ENCODE measurements around the gene MAPK1.
"Not testable (repeated sequence)": the region's sequence is repeated elsewhere in the genome, so short reads cannot be mapped to it uniquely, and the experiment has no call there.

Gene MAPK1

DNA sequence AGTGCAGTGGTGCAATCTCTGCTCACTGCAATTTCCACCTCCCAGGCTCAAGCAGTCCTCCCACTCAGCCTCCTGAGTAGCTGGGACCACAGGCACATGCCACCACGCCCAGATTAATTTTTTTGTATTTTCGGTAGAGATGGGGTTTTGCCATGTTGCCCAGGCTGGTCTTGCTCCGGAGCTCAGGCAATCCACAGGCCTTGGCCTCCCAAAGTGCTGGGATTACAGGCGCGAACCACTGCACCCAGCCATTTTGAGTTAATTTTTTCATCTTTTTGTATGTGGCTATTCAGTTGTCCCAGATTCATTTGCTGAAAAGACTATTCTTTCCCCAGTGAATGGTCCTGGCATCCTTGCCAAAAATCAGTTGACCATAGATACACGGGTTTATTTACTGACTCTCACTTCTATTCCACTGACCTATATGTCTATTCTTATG lies 63.6 kb downstream of the MAPK1 start:
- no peak for DNase-seq (ENCODE audit: low read depth)
- TF ChIP-seq, protein P1, sequence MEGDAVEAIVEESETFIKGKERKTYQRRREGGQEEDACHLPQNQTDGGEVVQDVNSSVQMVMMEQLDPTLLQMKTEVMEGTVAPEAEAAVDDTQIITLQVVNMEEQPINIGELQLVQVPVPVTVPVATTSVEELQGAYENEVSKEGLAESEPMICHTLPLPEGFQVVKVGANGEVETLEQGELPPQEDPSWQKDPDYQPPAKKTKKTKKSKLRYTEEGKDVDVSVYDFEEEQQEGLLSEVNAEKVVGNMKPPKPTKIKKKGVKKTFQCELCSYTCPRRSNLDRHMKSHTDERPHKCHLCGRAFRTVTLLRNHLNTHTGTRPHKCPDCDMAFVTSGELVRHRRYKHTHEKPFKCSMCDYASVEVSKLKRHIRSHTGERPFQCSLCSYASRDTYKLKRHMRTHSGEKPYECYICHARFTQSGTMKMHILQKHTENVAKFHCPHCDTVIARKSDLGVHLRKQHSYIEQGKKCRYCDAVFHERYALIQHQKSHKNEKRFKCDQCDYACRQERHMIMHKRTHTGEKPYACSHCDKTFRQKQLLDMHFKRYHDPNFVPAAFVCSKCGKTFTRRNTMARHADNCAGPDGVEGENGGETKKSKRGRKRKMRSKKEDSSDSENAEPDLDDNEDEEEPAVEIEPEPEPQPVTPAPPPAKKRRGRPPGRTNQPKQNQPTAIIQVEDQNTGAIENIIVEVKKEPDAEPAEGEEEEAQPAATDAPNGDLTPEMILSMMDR (IDR thresholded peaks at IDR 0.05; ENCODE audit: low read length, missing control alignments) = no peak
- H3K4me3 ChIP-seq (replicated peaks; ENCODE audit: low read depth, low read length) = no peak overlapping the region

DNA sequence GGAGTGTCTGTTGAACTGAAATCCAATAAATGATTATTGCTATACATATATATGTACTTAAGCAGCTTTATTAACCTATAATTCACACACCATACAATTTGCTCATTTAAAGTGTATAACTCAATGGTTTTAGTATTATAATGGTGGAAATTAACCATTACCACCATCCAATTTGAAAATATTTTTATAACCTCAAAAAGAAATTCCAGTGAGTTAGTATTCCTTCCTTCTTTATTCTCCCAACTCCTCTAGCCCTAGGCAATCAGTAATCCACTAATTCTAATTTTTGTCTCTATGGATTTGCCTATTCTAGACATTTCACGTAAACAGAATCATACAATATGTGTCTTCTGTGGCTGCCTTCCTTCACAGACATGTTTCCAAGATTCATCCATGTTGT lies 64.8 kb downstream of the MAPK1 start:
- H3K4me3 ChIP-seq (replicated peaks; ENCODE audit: low read depth, low read length) = no peak overlapping the region
- DNase-seq (ENCODE audit: low read depth) = no peak
- TF ChIP-seq, protein P1 (IDR thresholded peaks at IDR 0.05; ENCODE audit: low read length, missing control alignments) = no peak

DNA sequence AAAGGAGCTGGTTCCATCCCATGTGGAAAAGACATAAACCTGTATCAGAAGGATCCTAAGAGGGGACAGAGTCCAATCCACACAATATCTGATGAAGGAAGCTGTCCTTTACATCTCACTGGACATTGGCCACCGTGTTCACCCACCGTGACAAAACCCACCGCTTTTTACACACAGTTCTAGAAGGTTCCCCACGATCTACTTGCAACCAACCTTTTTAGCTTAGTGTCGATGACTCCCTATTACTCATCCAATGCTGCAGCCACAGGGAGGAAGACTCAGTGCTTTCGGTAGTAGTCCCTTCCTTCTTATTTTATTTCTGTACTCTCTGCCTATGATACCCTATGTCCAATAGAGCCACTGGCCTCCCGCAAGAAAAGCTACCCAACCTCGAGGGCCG lies 65.4 kb downstream of the MAPK1 start:
- DNase-seq (ENCODE audit: low read depth) = no peak
- no peak overlapping the region for H3K4me3 ChIP-seq (replicated peaks; ENCODE audit: low read depth, low read length)
- TF ChIP-seq, protein P1 (IDR thresholded peaks at IDR 0.05; ENCODE audit: low read length, missing control alignments) = no peak

DNA sequence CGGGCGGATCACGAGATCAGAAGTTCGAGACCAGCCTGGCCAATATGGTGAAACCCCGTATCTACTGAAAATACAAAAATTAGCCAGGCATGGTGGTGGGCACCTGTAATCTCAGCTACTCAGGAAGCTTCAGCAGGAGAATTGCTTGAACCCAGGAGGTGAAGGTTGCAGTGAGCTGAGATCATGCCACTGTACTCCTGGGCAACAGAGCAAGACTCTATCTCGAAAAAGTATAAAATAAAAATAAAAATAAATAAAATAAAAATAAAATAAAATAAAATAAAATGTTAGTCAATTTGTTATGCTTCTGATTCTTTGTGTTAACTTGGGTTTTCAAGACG lies 66.2 kb downstream of the MAPK1 start:
- DNase-seq (ENCODE audit: low read depth); H3K4me3 ChIP-seq (replicated peaks; ENCODE audit: low read depth, low read length): not testable (repeated sequence)

DNA sequence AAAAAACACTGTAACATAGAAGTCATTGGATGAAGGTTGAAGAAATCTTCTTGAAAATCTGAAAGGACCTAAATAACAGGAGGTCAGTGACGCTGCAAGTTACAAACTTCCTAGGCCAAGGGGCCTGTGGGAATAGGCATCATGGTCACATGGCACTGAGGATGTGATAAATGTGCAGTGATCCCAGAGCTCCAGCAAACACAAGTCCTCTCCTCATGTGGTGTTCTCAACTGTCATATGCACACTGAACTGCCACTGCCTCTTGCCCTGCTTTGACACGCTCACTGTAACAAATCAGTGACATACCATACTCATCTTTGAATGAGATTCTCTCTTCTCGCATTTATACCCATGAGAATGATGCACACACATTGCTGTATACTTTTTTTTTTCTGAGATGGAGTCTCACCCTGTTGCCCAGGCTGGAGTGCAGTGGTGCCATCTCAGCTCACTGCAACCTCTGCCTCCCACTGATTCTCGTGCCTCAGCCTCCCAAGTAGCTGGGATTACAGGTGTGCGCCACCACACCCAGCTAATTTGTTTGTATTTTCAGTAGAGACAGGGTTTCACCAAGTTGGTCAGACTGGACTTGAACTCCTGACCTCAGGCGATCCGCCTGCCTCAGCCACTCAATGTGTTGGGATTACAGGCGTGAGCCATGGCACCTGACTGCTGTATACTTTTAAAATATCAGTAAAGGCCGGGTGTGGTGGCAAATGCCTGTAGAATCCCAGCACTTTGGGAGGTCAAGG lies 66.7 kb downstream of the MAPK1 start:
- no peak overlapping the region for H3K4me3 ChIP-seq (replicated peaks; ENCODE audit: low read depth, low read length)
- TF ChIP-seq, protein P1 (IDR thresholded peaks at IDR 0.05; ENCODE audit: low read length, missing control alignments) = no peak
- no peak for DNase-seq (ENCODE audit: low read depth)

DNA sequence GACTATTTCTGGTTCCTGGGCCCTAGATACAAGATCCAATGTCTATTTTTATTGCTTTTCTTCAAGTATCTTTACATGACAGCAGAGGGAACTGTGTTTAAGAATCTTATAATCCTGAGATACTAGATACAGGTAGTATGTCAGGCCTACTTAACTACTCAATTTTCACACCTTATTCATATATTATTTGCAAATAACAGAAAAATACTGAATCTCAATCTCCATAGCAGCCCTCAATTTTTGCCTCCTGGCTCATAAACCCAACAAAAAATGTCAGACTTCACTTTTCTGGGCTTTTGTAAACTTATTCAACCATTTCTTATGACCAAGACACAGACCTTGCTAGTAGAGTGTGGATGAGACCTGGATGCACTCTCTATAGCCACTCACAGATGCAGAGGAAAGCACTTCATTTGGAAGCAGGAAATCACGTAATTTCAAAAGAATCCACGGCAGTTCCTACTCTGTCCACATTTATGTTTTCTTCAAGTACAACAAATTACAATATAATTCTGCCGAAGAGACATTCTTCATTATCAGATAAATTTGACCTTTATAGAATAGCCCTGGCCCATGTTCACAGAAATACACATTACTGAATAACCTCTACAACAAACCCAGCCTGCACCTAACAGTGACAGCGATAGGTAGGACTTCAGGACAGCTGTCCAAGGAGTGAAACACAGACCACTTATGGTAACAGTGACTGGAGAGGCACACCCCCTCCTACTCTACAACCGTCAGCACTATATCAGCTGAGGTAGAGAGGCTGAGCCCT lies 69.8 kb downstream of the MAPK1 start:
- H3K4me3 ChIP-seq (replicated peaks; ENCODE audit: low read depth, low read length) = no peak overlapping the region
- TF ChIP-seq, protein P1 (IDR thresholded peaks at IDR 0.05; ENCODE audit: low read length, missing control alignments) = no peak
- DNase-seq (ENCODE audit: low read depth) = peak; percentile 56

DNA sequence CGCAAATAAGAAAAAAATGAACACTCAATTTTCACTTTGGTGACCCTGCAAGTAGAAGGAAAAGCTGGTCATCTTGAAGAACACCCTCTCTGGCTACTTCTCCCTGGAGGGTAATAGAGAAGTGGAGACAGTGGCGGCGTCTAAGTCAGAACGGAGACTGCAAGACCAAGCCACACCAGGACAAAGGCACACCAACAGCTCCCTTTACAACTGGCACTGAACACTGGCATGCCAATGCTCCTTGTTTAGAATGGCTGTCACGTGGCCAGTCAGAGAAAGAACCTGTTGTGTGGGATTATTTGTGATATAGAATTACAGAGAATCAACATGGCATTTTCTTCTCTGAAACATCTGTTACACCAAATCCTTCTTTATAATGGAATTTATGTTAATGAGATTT lies 70.6 kb downstream of the MAPK1 start:
- H3K4me3 ChIP-seq (replicated peaks; ENCODE audit: low read depth, low read length) = no peak overlapping the region
- no peak for DNase-seq (ENCODE audit: low read depth)
- TF ChIP-seq, protein P1 (IDR thresholded peaks at IDR 0.05; ENCODE audit: low read length, missing control alignments) = no peak
